Parathyroid adenoma (tissue), 2 donors: ENCODE measurements around the gene GANAB.

Experiments used
- H2AFZ ChIP-seq: fragments of 300-600 bp; sonication (generic); one replicate; pipeline ENCODE4 v1.7.0; 2017; ENCODE audit warnings: antibody characterized with exemption, mild to moderate bottlenecking
- H3K27ac ChIP-seq: fragments of 300-600 bp; sonication (generic); one replicate; pipeline ENCODE4 v1.7.0; 2017
- H3K27me3 ChIP-seq: fragments of 300-600 bp; sonication (generic); one replicate; pipeline ENCODE4 v1.7.0; 2017; ENCODE audit warnings: low read length; ENCODE audit not compliant: control insufficient read depth, insufficient read depth
- H3K36me3 ChIP-seq: fragments of 300-600 bp; sonication (generic); one replicate; pipeline ENCODE4 v1.7.0; 2017; ENCODE audit warnings: low read length; ENCODE audit not compliant: control insufficient read depth, insufficient read depth
- H3K4me1 ChIP-seq: fragments of 300-600 bp; sonication (generic); one replicate; pipeline ENCODE4 v1.7.0; 2017; ENCODE audit warnings: control low read depth
- H3K4me2 ChIP-seq: fragments of 300-600 bp; sonication (generic); one replicate; pipeline ENCODE4 v1.7.0; 2017; ENCODE audit warnings: low read length
- H3K4me3 ChIP-seq: fragments of 300-600 bp; sonication (generic); one replicate; pipeline ENCODE4 v1.7.0; 2017; ENCODE audit warnings: low read depth, low read length
- H3K79me2 ChIP-seq: fragments of 300-600 bp; sonication (generic); one replicate; pipeline ENCODE4 v1.7.0; 2017; ENCODE audit warnings: control low read depth
- H3K9ac ChIP-seq: fragments of 300-600 bp; sonication (generic); one replicate; pipeline ENCODE4 v1.7.0; 2017; ENCODE audit warnings: mild to moderate bottlenecking
- H3K9me3 ChIP-seq: fragments of 300-600 bp; sonication (generic); one replicate; pipeline ENCODE4 v1.7.0; 2017; ENCODE audit warnings: low read length; ENCODE audit not compliant: control insufficient read depth
- CTCF ChIP-seq: fragments of 300-600 bp; sonication (generic); IDR thresholded peaks from one replicate; pipeline ENCODE4 v1.7.0; 2017; ENCODE audit warnings: antibody characterized with exemption, mild to moderate bottlenecking
- donor health status: primary hyperparathyroidism.

GANAB gene

GRCh38 chr11:62601122-62601371 lies 45.4 kb downstream of the GANAB start:
- H3K4me2 ChIP-seq = peak overlapping the region; percentile 74
- no peaks in the 10 kb centered on the region for H3K36me3 ChIP-seq
- peak overlapping the region; percentile 31 for H3K9ac ChIP-seq
- peak overlapping the region; percentile 89 for H3K27ac ChIP-seq
- H3K9me3 ChIP-seq = no peaks in the 10 kb centered on the region
- no peaks in the 10 kb centered on the region for H3K79me2 ChIP-seq
- no peak for TF ChIP-seq CTCF
- H3K4me1 ChIP-seq = no peaks in the 10 kb centered on the region
- no peaks in the 10 kb centered on the region for H3K27me3 ChIP-seq
- H2AFZ ChIP-seq = peak overlapping the region; percentile 83
- peak overlapping the region; percentile 88 for H3K4me3 ChIP-seq

GRCh38 chr11:62600367-62601121 lies 45.9 kb downstream of the GANAB start:
- H3K27me3 ChIP-seq = no peaks in the 10 kb centered on the region
- peak overlapping the region; percentile 74 for H3K4me2 ChIP-seq
- H3K79me2 ChIP-seq = no peaks in the 10 kb centered on the region
- H2AFZ ChIP-seq = peak overlapping the region; percentile 83
- no peaks in the 10 kb centered on the region for H3K4me1 ChIP-seq
- H3K9ac ChIP-seq = peak overlapping the region; percentile 31
- no peaks in the 10 kb centered on the region for H3K9me3 ChIP-seq
- peak overlapping the region; percentile 89 for H3K27ac ChIP-seq
- H3K36me3 ChIP-seq = no peaks in the 10 kb centered on the region
- peak overlapping the region; percentile 88 for H3K4me3 ChIP-seq
- TF ChIP-seq CTCF = no peak

GRCh38 chr11:62599901-62600300 lies 46.5 kb downstream of the GANAB start:
- H3K4me1 ChIP-seq = no peaks in the 10 kb centered on the region
- H3K9ac ChIP-seq = no peak overlapping the region
- H3K4me3 ChIP-seq = peak overlapping the region; percentile 88
- H3K36me3 ChIP-seq = no peaks in the 10 kb centered on the region
- H3K27ac ChIP-seq = no peak overlapping the region
- no peak overlapping the region for H2AFZ ChIP-seq
- H3K9me3 ChIP-seq = no peaks in the 10 kb centered on the region
- no peaks in the 10 kb centered on the region for H3K27me3 ChIP-seq
- TF ChIP-seq CTCF = no peak
- no peaks in the 10 kb centered on the region for H3K79me2 ChIP-seq
- H3K4me2 ChIP-seq = peak overlapping the region; percentile 74

GRCh38 chr11:62599069-62599696 lies 47.2 kb downstream of the GANAB start:
- no peak overlapping the region for H3K27ac ChIP-seq
- peak overlapping the region; percentile 88 for H3K4me3 ChIP-seq
- no peak overlapping the region for H3K9ac ChIP-seq
- no peaks in the 10 kb centered on the region for H3K36me3 ChIP-seq
- H3K4me2 ChIP-seq = peak overlapping the region; percentile 74
- H3K27me3 ChIP-seq = no peaks in the 10 kb centered on the region
- no peak overlapping the region for H2AFZ ChIP-seq
- H3K79me2 ChIP-seq = no peaks in the 10 kb centered on the region
- TF ChIP-seq CTCF = no peak
- no peaks in the 10 kb centered on the region for H3K9me3 ChIP-seq
- H3K4me1 ChIP-seq = no peaks in the 10 kb centered on the region

GRCh38 chr11:62595124-62595523 lies 51.3 kb downstream of the GANAB start:
- no peaks in the 10 kb centered on the region for H3K79me2 ChIP-seq
- no peak overlapping the region for H3K9ac ChIP-seq
- H3K27me3 ChIP-seq = no peaks in the 10 kb centered on the region
- no peak for TF ChIP-seq CTCF
- no peak overlapping the region for H3K4me2 ChIP-seq
- H3K4me3 ChIP-seq = no peak overlapping the region
- peaks cover 8% of the 10 kb centered on the region for H3K4me1 ChIP-seq
- H3K27ac ChIP-seq = no peak overlapping the region
- H3K36me3 ChIP-seq = no peaks in the 10 kb centered on the region
- no peaks in the 10 kb centered on the region for H3K9me3 ChIP-seq
- no peak overlapping the region for H2AFZ ChIP-seq
